H1 (cell line): ENCODE measurements around the gene ADGRA3. TPM values are rescaled to one million over a fixed set of nuclear protein-coding genes. Genes with fewer than 3 reads are reported as not detected.
A peak's percentile ranks its signal among the peaks of the same experiment; 100 is the strongest.

Experiments used
- CTCF ChIA-PET: fragments of 300-600 bp; sonication (Branson Sonifier 250); formaldehyde crosslinking; loops from one replicate; lab custom pipeline; 2021; ENCODE audit not compliant: partially characterized antibody; lab: Charles Lee
- POLR2A ChIA-PET: fragments of 300-600 bp; sonication (Branson Sonifier 250); formaldehyde crosslinking; loops from one replicate; lab custom pipeline; 2021; ENCODE audit warnings: inconsistent platforms; ENCODE audit not compliant: partially characterized antibody; lab: Charles Lee
- DNase-seq, 2 experiments: peaks; one replicate each; pipeline versions ENCODE4 v3.0.0 to v3.0.0-alpha.2; 2010 to 2022; ENCODE audit warnings: low spot score in 2 of 2, low read depth in 1 of 2, mixed read lengths in 1 of 2
- FAIRE-seq: peaks from 2 replicates; lab custom pipeline; 2011; peaks lifted over from hg19 to GRCh38; lab: Jason Lieb, UNC
- H2AFZ ChIP-seq: 2 replicates; pipeline ENCODE4 v1.8.1; 2012; ENCODE audit warnings: low read length, inconsistent platforms
- H2AK5ac ChIP-seq: 2 replicates; pipeline ENCODE4 v1.6.1; 2013; ENCODE audit warnings: low read depth, low read length
- H2BK120ac ChIP-seq: replicated peaks from 2 replicates; pipeline ENCODE3; 2013; ENCODE audit warnings: low read depth, low read length, inconsistent platforms
- H2BK12ac ChIP-seq: 2 replicates; pipeline ENCODE4 v1.6.1; 2013; ENCODE audit warnings: low read depth, low read length
- H2BK15ac ChIP-seq: 2 replicates; pipeline ENCODE4 v1.6.1; 2013; ENCODE audit warnings: low read length
- H2BK20ac ChIP-seq: 2 replicates; pipeline ENCODE4 v1.6.1; 2013; ENCODE audit warnings: low read length
- H2BK5ac ChIP-seq: 2 replicates; pipeline ENCODE4 v1.6.1; 2013; ENCODE audit warnings: low read depth, low read length
- H3K14ac ChIP-seq: 2 replicates; pipeline ENCODE4 v1.6.1; 2013; ENCODE audit warnings: inconsistent platforms; ENCODE audit not compliant: insufficient read length
- H3K18ac ChIP-seq: 2 replicates; pipeline ENCODE4 v1.6.1; 2013; ENCODE audit warnings: low read length; ENCODE audit errors: extremely low read depth
- H3K23ac ChIP-seq: 2 replicates; pipeline ENCODE4 v1.6.1; 2013; ENCODE audit warnings: inconsistent platforms; ENCODE audit not compliant: insufficient read length
- H3K23me2 ChIP-seq: 2 replicates; pipeline ENCODE4 v1.6.1; 2013; ENCODE audit warnings: low read depth, low read length
- H3K27ac ChIP-seq: 2 replicates; pipeline ENCODE4 v1.6.1; 2011; ENCODE audit warnings: low read depth, low read length, inconsistent platforms
- H3K27me3 ChIP-seq, 4 experiments: replicated peaks in 1 of 4; 1 replicate in 1 of 4; 2 replicates in 3 of 4; pipeline versions ENCODE4 v1.6.1 to v1.8.1; 2011 to 2013; ENCODE audit warnings: low read length in 3 of 4, mild to moderate bottlenecking in 3 of 4, inconsistent platforms in 2 of 4, mixed read lengths in 2 of 4, moderate library complexity in 1 of 4; ENCODE audit not compliant: control insufficient read depth in 3 of 4, insufficient read depth in 3 of 4; ENCODE audit errors: extremely low read depth in 1 of 4
- H3K36me3 ChIP-seq, 4 experiments: 2 replicates each; pipeline versions ENCODE4 v1.6.1 to v1.8.1; 2011 to 2013; ENCODE audit warnings: mild to moderate bottlenecking in 4 of 4, low read length in 3 of 4, moderate library complexity in 2 of 4, control low read depth in 1 of 4, inconsistent platforms in 1 of 4; ENCODE audit not compliant: insufficient read depth in 4 of 4, control insufficient read depth in 2 of 4
- H3K4ac ChIP-seq: replicated peaks from 2 replicates; pipeline ENCODE3; 2013; ENCODE audit warnings: low read length, low read depth, mixed read lengths, inconsistent platforms; ENCODE audit not compliant: insufficient read length
- H3K4me1 ChIP-seq, 4 experiments: replicated peaks in 1 of 4; 1 replicate in 1 of 4; 2 replicates in 3 of 4; pipeline versions ENCODE4 v1.6.1 to v1.8.1; 2011 to 2013; ENCODE audit warnings: low read length in 3 of 4, inconsistent platforms in 2 of 4, mixed read lengths in 1 of 4; ENCODE audit not compliant: insufficient read depth in 4 of 4, control insufficient read depth in 3 of 4
- H3K4me2 ChIP-seq, 2 experiments: 2 replicates each; pipeline versions ENCODE4 v1.6.1 to v1.8.1; 2011 to 2013; ENCODE audit warnings: low read depth in 2 of 2, low read length in 2 of 2, control low read depth in 1 of 2, inconsistent platforms in 1 of 2, mild to moderate bottlenecking in 1 of 2; ENCODE audit not compliant: insufficient read depth in 1 of 2
- H3K4me3 ChIP-seq, 4 experiments: fragments of 200-600, 300-600 bp in 1 of 4; sonication (generic), shearing (Covaris generic), sonication (Bioruptor Twin) in 1 of 4; 2 replicates each; pipeline versions ENCODE4 v1.5.1 to v1.8.1; 2011 to 2016; ENCODE audit warnings: low read length in 4 of 4, low read depth in 3 of 4, control low read depth in 2 of 4, inconsistent platforms in 2 of 4, mild to moderate bottlenecking in 2 of 4, mixed read lengths in 1 of 4, moderate library complexity in 1 of 4; ENCODE audit not compliant: insufficient read depth in 2 of 4; ENCODE audit errors: extremely low read depth in 1 of 4
- H3K56ac ChIP-seq: replicated peaks from 2 replicates; pipeline ENCODE3; 2013; ENCODE audit warnings: low read depth, mild to moderate bottlenecking, mixed read lengths, low read length, inconsistent platforms; ENCODE audit not compliant: insufficient read length
- H3K79me1 ChIP-seq: 2 replicates; pipeline ENCODE4 v1.6.1; 2013; ENCODE audit warnings: low read depth, low read length, control low read depth
- H3K79me2 ChIP-seq, 2 experiments: 2 replicates each; pipeline versions ENCODE4 v1.6.1 to v1.8.1; 2012 to 2013; ENCODE audit warnings: low read length in 2 of 2, mild to moderate bottlenecking in 2 of 2, inconsistent platforms in 1 of 2; ENCODE audit not compliant: insufficient read depth in 2 of 2, control insufficient read depth in 1 of 2
- H3K9ac ChIP-seq, 4 experiments: replicated peaks in 1 of 4; 1 replicate in 1 of 4; 2 replicates in 3 of 4; pipeline versions ENCODE4 v1.6.1 to v1.8.1; 2011 to 2013; ENCODE audit warnings: low read depth in 3 of 4, low read length in 3 of 4, control low read depth in 2 of 4, mild to moderate bottlenecking in 2 of 4, moderate library complexity in 2 of 4, inconsistent platforms in 1 of 4; ENCODE audit errors: extremely low read depth in 1 of 4
- H3K9me3 ChIP-seq, 2 experiments: 2 replicates each; pipeline versions ENCODE4 v1.6.1 to v1.8.1; 2012 to 2013; ENCODE audit warnings: mild to moderate bottlenecking in 2 of 2, moderate library complexity in 2 of 2, control low read depth in 1 of 2, inconsistent platforms in 1 of 2, low read depth in 1 of 2, low read length in 1 of 2, mixed read lengths in 1 of 2; ENCODE audit not compliant: insufficient read depth in 2 of 2
- H4K20me1 ChIP-seq, 2 experiments: replicated peaks in 1 of 2; 2 replicates each; pipeline versions ENCODE3 to v1.8.1; 2011 to 2013; ENCODE audit warnings: inconsistent platforms in 2 of 2, low read length in 2 of 2, mild to moderate bottlenecking in 1 of 2; ENCODE audit not compliant: insufficient read depth in 2 of 2, control insufficient read depth in 1 of 2
- H4K5ac ChIP-seq: 2 replicates; pipeline ENCODE4 v1.6.1; 2013; ENCODE audit warnings: low read length, low read depth, mixed read lengths, inconsistent platforms; ENCODE audit not compliant: insufficient read length
- H4K8ac ChIP-seq: 2 replicates; pipeline ENCODE4 v1.8.0; 2013; ENCODE audit warnings: mild to moderate bottlenecking, moderate library complexity, low read length, inconsistent platforms; ENCODE audit not compliant: insufficient read depth; ENCODE audit errors: extremely low read depth
- H4K91ac ChIP-seq: replicated peaks from 2 replicates; pipeline ENCODE3; 2013; ENCODE audit warnings: low read length, mixed read lengths, inconsistent platforms; ENCODE audit not compliant: insufficient read length
- GABPA ChIP-seq: IDR thresholded peaks from 2 replicates; pipeline ENCODE4 v1.6.1; 2011; ENCODE audit warnings: mild to moderate bottlenecking, low read length, moderate library complexity, borderline replicate concordance; ENCODE audit not compliant: insufficient read depth
- HDAC6 ChIP-seq: IDR thresholded peaks from one replicate; pipeline ENCODE4 v1.7.1; 2012; ENCODE audit warnings: low read depth, mild to moderate bottlenecking, inconsistent platforms, low read length, moderate library complexity
- SP2 ChIP-seq: IDR thresholded peaks from 2 replicates; pipeline ENCODE4 v1.6.1; 2012; ENCODE audit warnings: mild to moderate bottlenecking, low read length, inconsistent platforms
- TEAD4 ChIP-seq: IDR thresholded peaks from 2 replicates; pipeline ENCODE4 v1.6.1; 2012; ENCODE audit warnings: low read depth, low read length, inconsistent platforms, mixed read lengths
- WGBS, 2 experiments: shearing (Covaris generic) in 1 of 2; methylation state at CpG; one replicate each; pipeline versions ENCODE4 v1.1.6 to v1.1.7; 2013 to 2015; ENCODE audit warnings: low lambda C conversion rate in 2 of 2, mixed read lengths in 2 of 2, inconsistent platforms in 1 of 2, low coverage in 1 of 2, missing lambda C conversion rate in 1 of 2; ENCODE audit not compliant: insufficient replicate concordance in 2 of 2, insufficient coverage in 1 of 2, insufficient read length in 1 of 2; ENCODE audit errors: extremely low coverage in 1 of 2, missing lambda C conversion rate in 1 of 2; 5-methylcytosine and 5-hydroxymethylcytosine counted together
- polyA plus RNA-seq, 7 experiments: library from polyadenylated mRNA; depleted of rRNA in 3 of 7; stranded (reverse) in 5 of 7; unstranded in 2 of 7; fragments of >200 nt in 5 of 7; fragments of 200-250 nt in 2 of 7; gene quantifications; 1 replicate in 5 of 7; 2 replicates in 1 of 7; 4 replicates in 1 of 7; pipeline versions ENCODE4 v1.2.1 to v1.2.3, GENCODE V29; 2011 to 2013; ENCODE audit warnings: missing spikeins in 2 of 7, mixed read lengths in 2 of 7
- total RNA-seq: library from RNA; stranded (reverse); fragmentation: NEBNext Ultra II Directional; extraction: Animal tissue kit (Norgen Biotek cat#: 25700); gene quantifications from 2 replicates; pipeline ENCODE4 v1.2.1, GENCODE V29; 2021
- TF ChIP-seq, protein P1 (sequence below): IDR thresholded peaks from 2 replicates; pipeline ENCODE4 v1.6.1; 2012; ENCODE audit warnings: inconsistent platforms

Gene ADGRA3
- total and polyA plus RNA-seq, 2 of the 8 experiments (the other 6 are each of a cell fraction or from before 2014, with no cell fraction given), result 31.5 to 63.0 TPM

DNA sequence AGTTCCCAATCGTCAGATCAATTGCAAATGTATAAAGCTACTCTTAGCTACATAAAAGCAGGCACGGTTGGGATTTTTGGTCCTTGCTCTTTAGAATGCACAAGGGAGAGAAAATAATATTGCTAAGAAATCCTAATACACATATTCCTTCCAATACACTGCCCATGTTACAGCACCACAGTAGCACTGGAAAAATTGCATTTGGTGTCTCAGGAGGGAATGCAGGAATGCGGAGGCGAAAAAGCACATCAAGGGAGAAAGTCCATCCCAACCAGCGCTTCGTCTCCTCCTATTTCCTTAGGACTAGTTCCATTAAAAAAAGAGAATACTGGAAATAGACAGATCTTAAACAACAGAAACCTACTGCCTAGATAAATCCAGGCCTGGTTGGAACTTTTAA, 23.9 kb downstream of the ADGRA3 start:
- no peak overlapping the region for H3K4ac ChIP-seq
- H4K91ac ChIP-seq, result no peak overlapping the region
- no peak overlapping the region for H2BK120ac ChIP-seq
- H3K27ac ChIP-seq, result no peak overlapping the region
- ChIA-PET CTCF (interaction anchor here (1.1 to 1.4 kb wide), 2 partner anchors 14 to 29 kb away, joined by 3 read pairs; no protein-coding TSS in a partner anchor), POLR2A (interaction anchor here (1.0 kb wide), 1 partner anchor 24 kb away, joined by 3 read pairs; the partner anchor contains the start of gene ADGRA3)
- FAIRE-seq, result peak; percentile 60
- H3K79me1 ChIP-seq, result peaks cover 4% of the 10 kb centered on the region; the same call in 1 of the 2 replicates
- no peak overlapping the region for H3K4me3 ChIP-seq
- H2BK12ac ChIP-seq, result no peak overlapping the region
- no peaks in the 10 kb centered on the region for H3K27me3 ChIP-seq
- peaks cover 5 to 16% of the 10 kb centered on the region in 2 experiments for H4K20me1 ChIP-seq
- no peak overlapping the region for H3K14ac ChIP-seq
- no peak overlapping the region for H3K9ac ChIP-seq
- H3K9me3 ChIP-seq, result no peaks in the 10 kb centered on the region
- H2AK5ac ChIP-seq, result no peak overlapping the region
- H2AFZ ChIP-seq, result no peak overlapping the region
- H3K4me2 ChIP-seq, result no peak overlapping the region; a peak in 1 of 4 replicates
- H3K56ac ChIP-seq, result no peak overlapping the region
- 79% methylated on average over 6 of the region's 6 CpGs; no CpG with 5 or more reads in 1 of the 2 experiments for WGBS, 2 experiments
- H3K79me2 ChIP-seq, result peaks cover 20 to 95% of the 10 kb centered on the region in 2 experiments
- no peak overlapping the region for H4K8ac ChIP-seq
- no peak overlapping the region for H3K18ac ChIP-seq
- H4K5ac ChIP-seq, result no peak overlapping the region
- H3K4me1 ChIP-seq, result peaks cover 0 to 13% (median 8%) of the 10 kb centered on the region in 4 experiments; a peak in 4 of 7 replicates
- no peaks in the 10 kb centered on the region for H3K36me3 ChIP-seq
- TF ChIP-seq TEAD4 (peak; percentile 76), GABPA (no peak), SP2 (no peak), HDAC6 (no peak)
- TF ChIP-seq, protein P1, sequence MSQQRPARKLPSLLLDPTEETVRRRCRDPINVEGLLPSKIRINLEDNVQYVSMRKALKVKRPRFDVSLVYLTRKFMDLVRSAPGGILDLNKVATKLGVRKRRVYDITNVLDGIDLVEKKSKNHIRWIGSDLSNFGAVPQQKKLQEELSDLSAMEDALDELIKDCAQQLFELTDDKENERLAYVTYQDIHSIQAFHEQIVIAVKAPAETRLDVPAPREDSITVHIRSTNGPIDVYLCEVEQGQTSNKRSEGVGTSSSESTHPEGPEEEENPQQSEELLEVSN, result no peak
- TF ChIP-seq, all 59 proteins: peak for 1
- no peaks in the 10 kb centered on the region for H3K23me2 ChIP-seq
- H3K23ac ChIP-seq, result no peak overlapping the region
- no peak overlapping the region for H2BK20ac ChIP-seq
- no peak for DNase-seq
- H2BK15ac ChIP-seq, result no peak overlapping the region
- H2BK5ac ChIP-seq, result no peak overlapping the region
